ENCODE data around the gene TRIM44. TPM values are rescaled to one million over a fixed set of nuclear protein-coding genes. Genes with fewer than 3 reads are reported as not detected.

TRIM44 gene
- total RNA-seq, 1 donor from 2014 or later = 53.3 TPM

GRCh38 chr11:35815556-35816315 lies 153.2 kb downstream of the TRIM44 start:
- H3K9me3 Mint-ChIP-seq (ENCODE audit: unreplicated experiment) = peaks cover 2% of the 10 kb centered on the region
- H3K36me3 Mint-ChIP-seq (ENCODE audit: unreplicated experiment) = peaks cover 10% of the 10 kb centered on the region
- peaks cover 18% of the 10 kb centered on the region for H3K4me1 Mint-ChIP-seq (ENCODE audit: low read depth, unreplicated experiment)
- TF ChIP-seq, protein P1, sequence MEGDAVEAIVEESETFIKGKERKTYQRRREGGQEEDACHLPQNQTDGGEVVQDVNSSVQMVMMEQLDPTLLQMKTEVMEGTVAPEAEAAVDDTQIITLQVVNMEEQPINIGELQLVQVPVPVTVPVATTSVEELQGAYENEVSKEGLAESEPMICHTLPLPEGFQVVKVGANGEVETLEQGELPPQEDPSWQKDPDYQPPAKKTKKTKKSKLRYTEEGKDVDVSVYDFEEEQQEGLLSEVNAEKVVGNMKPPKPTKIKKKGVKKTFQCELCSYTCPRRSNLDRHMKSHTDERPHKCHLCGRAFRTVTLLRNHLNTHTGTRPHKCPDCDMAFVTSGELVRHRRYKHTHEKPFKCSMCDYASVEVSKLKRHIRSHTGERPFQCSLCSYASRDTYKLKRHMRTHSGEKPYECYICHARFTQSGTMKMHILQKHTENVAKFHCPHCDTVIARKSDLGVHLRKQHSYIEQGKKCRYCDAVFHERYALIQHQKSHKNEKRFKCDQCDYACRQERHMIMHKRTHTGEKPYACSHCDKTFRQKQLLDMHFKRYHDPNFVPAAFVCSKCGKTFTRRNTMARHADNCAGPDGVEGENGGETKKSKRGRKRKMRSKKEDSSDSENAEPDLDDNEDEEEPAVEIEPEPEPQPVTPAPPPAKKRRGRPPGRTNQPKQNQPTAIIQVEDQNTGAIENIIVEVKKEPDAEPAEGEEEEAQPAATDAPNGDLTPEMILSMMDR (IDR thresholded peaks at IDR 0.05; ENCODE audit: partially characterized antibody, unreplicated experiment) = no peak
- DNase-seq = no peak
- no peak overlapping the region for H3K27ac Mint-ChIP-seq (ENCODE audit: unreplicated experiment)
- H3K27me3 Mint-ChIP-seq (ENCODE audit: unreplicated experiment) = peaks cover 2% of the 10 kb centered on the region
- no peak overlapping the region for H3K4me3 Mint-ChIP-seq (ENCODE audit: unreplicated experiment)

GRCh38 chr11:35820614-35821013 lies 158.0 kb downstream of the TRIM44 start:
- Mint-ChIP-seq H3K4me3 (ENCODE audit: unreplicated experiment) (no peak overlapping the region), H3K27me3 (ENCODE audit: unreplicated experiment) (peaks cover 2% of the 10 kb centered on the region), H3K36me3 (ENCODE audit: unreplicated experiment) (peaks cover 10% of the 10 kb centered on the region), H3K4me1 (ENCODE audit: low read depth, unreplicated experiment) (peaks cover 8% of the 10 kb centered on the region), H3K9me3 (ENCODE audit: unreplicated experiment) (peaks cover 4% of the 10 kb centered on the region), H3K27ac (ENCODE audit: unreplicated experiment) (no peak overlapping the region)
- DNase-seq = no peak
- TF ChIP-seq, protein P1 (IDR thresholded peaks at IDR 0.05; ENCODE audit: partially characterized antibody, unreplicated experiment) = no peak

DNA sequence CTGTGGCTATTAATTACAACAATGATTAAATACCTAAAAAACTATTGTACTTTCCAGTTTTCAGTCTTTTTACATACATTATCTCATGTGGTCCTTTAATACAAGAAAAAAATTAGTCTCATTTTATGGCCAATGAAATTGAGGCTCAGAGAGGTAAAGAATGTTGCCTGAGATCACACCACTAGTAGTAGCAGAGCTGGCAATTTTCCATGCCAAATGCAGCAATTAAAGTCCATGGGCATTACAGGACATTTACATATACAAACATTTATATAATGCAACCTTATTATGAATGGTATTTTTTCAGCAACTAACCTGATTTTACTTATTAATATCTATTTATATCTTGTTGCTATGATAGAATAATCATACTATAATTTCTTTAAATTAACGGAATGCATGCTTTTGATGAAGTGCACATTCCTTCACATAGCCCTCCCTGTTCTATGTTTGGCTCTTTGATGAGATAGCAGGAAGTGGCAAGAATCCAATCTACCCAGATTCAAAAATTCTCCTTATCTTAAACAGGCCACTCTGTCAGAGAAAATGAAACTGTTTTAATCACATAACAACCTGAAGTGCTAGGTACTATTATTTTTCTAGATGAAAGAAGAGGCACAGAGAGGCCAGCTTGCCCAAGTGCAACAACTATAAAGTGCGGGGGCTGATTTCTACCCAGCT lies 160.4 kb downstream of the TRIM44 start:
- no peak for DNase-seq
- TF ChIP-seq, protein P1 (IDR thresholded peaks at IDR 0.05; ENCODE audit: partially characterized antibody, unreplicated experiment) = no peak
- Mint-ChIP-seq H3K4me3 (ENCODE audit: unreplicated experiment) (no peak overlapping the region), H3K4me1 (ENCODE audit: low read depth, unreplicated experiment) (peaks cover 10% of the 10 kb centered on the region), H3K36me3 (ENCODE audit: unreplicated experiment) (no peaks in the 10 kb centered on the region), H3K27me3 (ENCODE audit: unreplicated experiment) (peaks cover 2% of the 10 kb centered on the region), H3K27ac (ENCODE audit: unreplicated experiment) (no peak overlapping the region), H3K9me3 (ENCODE audit: unreplicated experiment) (peaks cover 4% of the 10 kb centered on the region)

DNA sequence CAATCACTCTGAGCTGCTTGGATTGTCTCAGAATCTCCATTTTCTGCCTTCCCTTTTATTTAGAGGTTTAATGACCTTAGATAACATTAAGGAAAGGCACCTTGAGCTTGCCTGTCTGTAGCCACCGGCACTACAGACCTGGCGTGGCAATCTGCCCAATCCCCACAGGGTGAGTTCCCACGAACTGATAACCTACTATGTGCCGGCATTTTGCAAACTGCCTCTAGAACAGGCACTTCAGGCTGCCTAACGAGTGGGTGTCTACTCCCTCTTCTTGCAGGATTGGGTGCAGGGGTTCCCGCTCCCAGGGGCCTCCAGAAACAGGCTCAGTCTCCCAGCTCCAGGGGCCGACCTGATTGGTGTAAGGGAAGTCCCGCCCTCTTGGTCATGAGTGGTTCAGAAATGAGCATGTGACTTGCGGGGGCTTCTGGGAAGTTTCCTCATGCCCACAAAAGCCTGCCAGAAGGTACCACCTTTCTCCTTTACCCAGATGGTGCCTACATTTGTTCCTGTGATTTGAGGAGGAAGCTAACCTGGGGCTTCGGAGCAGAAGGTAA lies 161.2 kb downstream of the TRIM44 start:
- no peaks in the 10 kb centered on the region for H3K36me3 Mint-ChIP-seq (ENCODE audit: unreplicated experiment)
- DNase-seq = no peak
- peaks cover 9% of the 10 kb centered on the region for H3K4me1 Mint-ChIP-seq (ENCODE audit: low read depth, unreplicated experiment)
- H3K27ac Mint-ChIP-seq (ENCODE audit: unreplicated experiment) = no peak overlapping the region
- TF ChIP-seq, protein P1 (IDR thresholded peaks at IDR 0.05; ENCODE audit: partially characterized antibody, unreplicated experiment) = no peak
- no peak overlapping the region for H3K4me3 Mint-ChIP-seq (ENCODE audit: unreplicated experiment)
- peaks cover 4% of the 10 kb centered on the region for H3K9me3 Mint-ChIP-seq (ENCODE audit: unreplicated experiment)
- peaks cover 2% of the 10 kb centered on the region for H3K27me3 Mint-ChIP-seq (ENCODE audit: unreplicated experiment)

GRCh38 chr11:35825386-35825785 lies 162.8 kb downstream of the TRIM44 start:
- no peak overlapping the region for H3K27ac Mint-ChIP-seq (ENCODE audit: unreplicated experiment)

More at GRCh38 chr11:35825386-35825785, 162.8 kb downstream of the TRIM44 start:
- Mint-ChIP-seq H3K27me3 (ENCODE audit: unreplicated experiment) (no peaks in the 10 kb centered on the region), H3K4me3 (ENCODE audit: unreplicated experiment) (no peak overlapping the region), H3K4me1 (ENCODE audit: low read depth, unreplicated experiment) (peaks cover 4% of the 10 kb centered on the region), H3K36me3 (ENCODE audit: unreplicated experiment) (no peaks in the 10 kb centered on the region), H3K9me3 (ENCODE audit: unreplicated experiment) (peaks cover 1% of the 10 kb centered on the region)
- DNase-seq = no peak
- TF ChIP-seq, protein P1 (IDR thresholded peaks at IDR 0.05; ENCODE audit: partially characterized antibody, unreplicated experiment) = no peak

Measured in glutamatergic neuron (in vitro differentiated cells).